Upper lobe of right lung (tissue), 1 donor: ENCODE results near the gene VSIG1. TPM values are rescaled to one million over a fixed set of nuclear protein-coding genes. Genes with fewer than 3 reads are reported as not detected.

Source experiments
- ATAC-seq: fragments of 200-7000 bp; cut with Tn5 transposase; one replicate; pipeline ENCODE4 v1.9.1; 2020; ENCODE audit warnings: mild to moderate bottlenecking, moderate library complexity
- DNase-seq: peaks from one replicate; pipeline ENCODE4 v3.0.0-alpha.2; 2020
- H3K27ac ChIP-seq: fragments of 200-600 bp; one replicate; pipeline ENCODE4 v1.8.0; 2022
- H3K27me3 ChIP-seq: fragments of 200-600 bp; one replicate; pipeline ENCODE4 v1.8.0; 2022; ENCODE audit warnings: mild to moderate bottlenecking
- H3K36me3 ChIP-seq: fragments of 200-600 bp; one replicate; pipeline ENCODE4 v1.8.0; 2022
- H3K4me1 ChIP-seq: fragments of 200-600 bp; one replicate; pipeline ENCODE4 v1.8.0; 2022
- H3K4me3 ChIP-seq: fragments of 200-600 bp; one replicate; pipeline ENCODE4 v1.8.0; 2022; ENCODE audit warnings: mild to moderate bottlenecking
- H3K9me3 ChIP-seq: fragments of 200-600 bp; one replicate; pipeline ENCODE4 v1.8.0; 2022
- CTCF ChIP-seq: fragments of 200-600 bp; IDR thresholded peaks from one replicate; pipeline ENCODE4 v1.8.0; 2022; ENCODE audit warnings: antibody characterized with exemption
- intact Hi-C: fragments of 100-400 bp; cut with DNase I; formaldehyde crosslinking; loops from one replicate; pipeline ENCODE4 v1.11.0; 2022
- long read RNA-seq: library from polyadenylated mRNA; unstranded; transcript quantifications from one replicate; pipeline ENCODE4 v2.0.0, GENCODE V29; 2021
- total RNA-seq: library from RNA; stranded (reverse); fragmentation: NEBNext Ultra II Directional; extraction: Animal tissue kit (Norgen Biotek cat#: 25700); gene quantifications from one replicate; pipeline ENCODE4 v1.2.1, GENCODE V29; 2021
- donor health status: DM: no; HTN: yes; CAD: no; lungs with severe emphysema.

The VSIG1 gene
- total RNA-seq = 1.1 TPM
- long read RNA-seq, partial matches to known transcripts = 0 of 1 reads
- long read RNA-seq, other reads (novel, unspliced or antisense) = 1 of 1 reads

GRCh38 chrX:108044554-108045256 is at the start of gene VSIG1:
TSS of gene VSIG1 (plus strand) at chrX:108045065. CDS start at chrX:108045131, 66 bp downstream.
- H3K4me1 ChIP-seq = no peaks in the 10 kb centered on the region
- TF ChIP-seq CTCF = no peak
- H3K9me3 ChIP-seq = no peaks in the 10 kb centered on the region
- no peak within 1 kb of the TSS for H3K4me3 ChIP-seq
- DNase-seq (no peak), ATAC-seq (no peak)
- no peaks in the 10 kb centered on the region for H3K36me3 ChIP-seq
- intact Hi-C loops = no loop called here
- no peak within 1 kb of the TSS for H3K27ac ChIP-seq
- no peaks in the 10 kb centered on the region for H3K27me3 ChIP-seq

GRCh38 chrX:107996124-107996523 is 48.7 kb upstream of the VSIG1 start:
- H3K27me3 ChIP-seq = no peaks in the 10 kb centered on the region
- TF ChIP-seq CTCF = no peak
- ATAC-seq (no peak), DNase-seq (no peak)
- H3K9me3 ChIP-seq = no peaks in the 10 kb centered on the region
- H3K4me3 ChIP-seq = no peak overlapping the region
- H3K4me1 ChIP-seq = no peaks in the 10 kb centered on the region
- intact Hi-C loops = no loop called here
- no peak overlapping the region for H3K27ac ChIP-seq
- no peaks in the 10 kb centered on the region for H3K36me3 ChIP-seq

- Histone ChIP-seq H3K27me3 (no peaks in the 10 kb centered on the region), H3K27ac (no peak overlapping the region), H3K4me3 (no peak overlapping the region), H3K36me3 (no peaks in the 10 kb centered on the region), H3K9me3 (no peaks in the 10 kb centered on the region), H3K4me1 (no peaks in the 10 kb centered on the region)
- ATAC-seq = no peak
- TF ChIP-seq CTCF = no peak
- intact Hi-C loops = no loop called here
- no peak for DNase-seq
Observed at GRCh38 chrX:108000751-108001150, 44.1 kb upstream of the VSIG1 start.

- DNase-seq (no peak), ATAC-seq (peak; percentile 71)
- H3K36me3 ChIP-seq = no peaks in the 10 kb centered on the region
- H3K4me3 ChIP-seq = no peak overlapping the region
- H3K9me3 ChIP-seq = no peaks in the 10 kb centered on the region
- TF ChIP-seq CTCF = peak; percentile 42
- no peak overlapping the region for H3K27ac ChIP-seq
- H3K27me3 ChIP-seq = no peaks in the 10 kb centered on the region
- intact Hi-C loops = no loop called here
- H3K4me1 ChIP-seq = no peaks in the 10 kb centered on the region
Observed at GRCh38 chrX:108001218-108001814, 43.5 kb upstream of the VSIG1 start.

- Histone ChIP-seq H3K4me3 (no peak overlapping the region), H3K27me3 (no peaks in the 10 kb centered on the region), H3K9me3 (no peaks in the 10 kb centered on the region), H3K27ac (no peak overlapping the region), H3K36me3 (no peaks in the 10 kb centered on the region), H3K4me1 (no peaks in the 10 kb centered on the region)
- no peak for TF ChIP-seq CTCF
- ATAC-seq (no peak), DNase-seq (no peak)
- intact Hi-C loops = no loop called here
Observed at GRCh38 chrX:108018656-108019381, 26.0 kb upstream of the VSIG1 start.
